AG10803 (cell line): ENCODE data around the gene MCTP1.
A peak's percentile ranks its signal among the peaks of the same experiment; 100 is the strongest.

Experiments
- DNase-seq: peaks from one replicate; pipeline ENCODE4 v3.0.0; 2010; ENCODE audit warnings: low read depth
- H3K4me3 ChIP-seq: 2 replicates; pipeline ENCODE4 v1.5.1; 2011; ENCODE audit warnings: mild to moderate bottlenecking, low read length, control low read depth
- CTCF ChIP-seq: conservative IDR thresholded peaks from 2 replicates; pipeline ENCODE4 v1.5.1; 2011; ENCODE audit warnings: mild to moderate bottlenecking, low read length, control low read depth, inconsistent platforms

MCTP1 gene

GRCh38 chr5:94674490-94675382 is 610.2 kb downstream of the MCTP1 start:
- H3K4me3 ChIP-seq = no peak overlapping the region
- no peak for DNase-seq
- no peak for TF ChIP-seq CTCF

DNA sequence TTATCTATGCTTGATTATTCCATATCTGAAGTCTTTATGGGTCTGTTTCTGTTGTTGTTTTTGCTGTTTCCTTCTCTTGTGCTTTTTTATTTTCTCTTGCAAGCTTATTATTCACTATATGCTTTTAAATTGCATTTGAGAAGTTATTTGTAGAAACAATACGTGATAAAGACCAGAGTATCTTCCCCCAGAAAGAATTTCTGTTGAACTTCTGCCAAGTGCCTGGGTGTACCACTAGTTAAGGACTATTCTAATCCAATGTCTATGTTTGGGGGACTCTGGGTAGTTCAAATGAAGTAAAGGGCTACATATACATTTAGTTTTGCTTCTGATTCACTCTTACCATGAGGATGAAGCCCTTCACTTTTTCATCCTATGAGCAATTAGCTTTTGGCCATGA is 612.1 kb downstream of the MCTP1 start:
- DNase-seq = no peak
- H3K4me3 ChIP-seq = no peak overlapping the region
- TF ChIP-seq CTCF = no peak

GRCh38 chr5:94670726-94671125 is 614.2 kb downstream of the MCTP1 start:
- H3K4me3 ChIP-seq = no peak overlapping the region
- DNase-seq = peak; percentile 64
- no peak for TF ChIP-seq CTCF

GRCh38 chr5:94667937-94668336 is 617.0 kb downstream of the MCTP1 start:
- no peak overlapping the region for H3K4me3 ChIP-seq
- no peak for TF ChIP-seq CTCF
- no peak for DNase-seq

- no peak for DNase-seq
- H3K4me3 ChIP-seq = no peak overlapping the region
Observed at GRCh38 chr5:94661086-94661485, 623.8 kb downstream of the MCTP1 start.

GRCh38 chr5:94660506-94660905 is 624.4 kb downstream of the MCTP1 start:
- no peak overlapping the region for H3K4me3 ChIP-seq
- no peak for DNase-seq
- no peak for TF ChIP-seq CTCF

More at GRCh38 chr5:94661086-94661485, 623.8 kb downstream of the MCTP1 start:
- TF ChIP-seq CTCF = no peak

DNA sequence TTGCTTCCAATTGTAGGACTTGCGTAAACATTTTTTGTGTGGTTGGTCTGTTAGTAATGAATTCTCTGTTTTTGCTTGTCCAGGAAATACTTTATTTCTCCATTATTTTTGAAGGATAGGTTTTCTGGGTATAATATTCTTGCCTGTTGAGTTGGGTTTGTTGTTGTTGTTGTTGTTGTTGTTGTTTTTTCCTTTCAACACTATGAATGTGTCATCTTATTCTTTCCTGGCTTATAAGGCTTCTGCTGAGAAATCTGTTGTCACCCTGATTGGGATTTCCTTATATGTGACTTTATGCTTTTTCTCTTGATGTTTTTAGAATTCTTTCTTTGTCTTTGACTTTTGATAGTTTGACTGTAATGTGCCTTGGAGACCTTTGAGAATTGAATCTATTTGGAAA is 626.6 kb downstream of the MCTP1 start:
- no peak for TF ChIP-seq CTCF
- DNase-seq = no peak
- H3K4me3 ChIP-seq = no peak overlapping the region
